Posterior cingulate gyrus (tissue), 11 donors: ENCODE results near the gene CRY2.
A peak's percentile ranks its signal among the peaks of the same experiment; 100 is the strongest.
"Not testable (repeated sequence)": the region's sequence is repeated elsewhere in the genome, so short reads cannot be mapped to it uniquely, and the experiment has no call there.

Experiments
- DNase-seq, 10 donors: peaks; one replicate each; pipeline versions ENCODE4 v3.0.0 to v3.0.0-alpha.2; 2020 to 2021; ENCODE audit warnings: mixed read lengths in 3 of 10
- intact Hi-C: fragments of 100-400 bp; cut with DNase I; formaldehyde crosslinking; loops from one replicate; pipeline ENCODE4 v1.15.1; 2023

CRY2 gene

DNA sequence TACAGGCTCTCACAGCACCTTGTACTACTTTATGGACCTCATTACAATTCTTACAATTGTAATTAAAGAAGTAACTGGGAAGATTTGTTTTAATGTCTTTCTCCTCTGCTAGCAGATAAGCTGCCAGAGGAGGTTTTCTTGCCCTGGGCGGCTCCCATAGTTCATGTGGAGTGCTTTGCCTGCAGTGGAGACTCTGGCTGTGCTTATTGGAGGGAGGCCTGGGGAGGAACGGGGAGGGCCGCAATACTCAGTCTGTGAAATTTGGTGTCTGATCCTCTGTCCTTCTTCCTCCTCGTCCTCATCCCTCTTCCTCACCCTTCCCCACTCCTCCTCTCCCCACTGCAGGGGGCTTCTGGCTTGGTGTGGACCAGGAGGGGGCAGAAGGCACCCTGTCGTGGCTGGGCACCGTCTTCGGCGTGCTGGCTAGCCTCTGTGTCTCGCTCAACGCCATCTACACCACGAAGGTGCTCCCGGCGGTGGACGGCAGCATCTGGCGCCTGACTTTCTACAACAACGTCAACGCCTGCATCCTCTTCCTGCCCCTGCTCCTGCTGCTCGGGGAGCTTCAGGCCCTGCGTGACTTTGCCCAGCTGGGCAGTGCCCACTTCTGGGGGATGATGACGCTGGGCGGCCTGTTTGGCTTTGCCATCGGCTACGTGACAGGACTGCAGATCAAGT, 36.7 kb upstream of the CRY2 start:
- intact Hi-C loops, result no loop called here
- DNase-seq, result peak in 1 of 10 donors; percentile 39

DNA sequence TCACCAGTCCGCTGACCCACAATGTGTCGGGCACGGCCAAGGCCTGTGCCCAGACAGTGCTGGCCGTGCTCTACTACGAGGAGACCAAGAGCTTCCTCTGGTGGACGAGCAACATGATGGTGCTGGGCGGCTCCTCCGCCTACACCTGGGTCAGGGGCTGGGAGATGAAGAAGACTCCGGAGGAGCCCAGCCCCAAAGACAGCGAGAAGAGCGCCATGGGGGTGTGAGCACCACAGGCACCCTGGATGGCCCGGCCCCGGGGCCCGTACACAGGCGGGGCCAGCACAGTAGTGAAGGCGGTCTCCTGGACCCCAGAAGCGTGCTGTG, 36.2 kb upstream of the CRY2 start:
- DNase-seq, result peak in 1 of 10 donors; percentile 50
- intact Hi-C loops, result no loop called here

DNA sequence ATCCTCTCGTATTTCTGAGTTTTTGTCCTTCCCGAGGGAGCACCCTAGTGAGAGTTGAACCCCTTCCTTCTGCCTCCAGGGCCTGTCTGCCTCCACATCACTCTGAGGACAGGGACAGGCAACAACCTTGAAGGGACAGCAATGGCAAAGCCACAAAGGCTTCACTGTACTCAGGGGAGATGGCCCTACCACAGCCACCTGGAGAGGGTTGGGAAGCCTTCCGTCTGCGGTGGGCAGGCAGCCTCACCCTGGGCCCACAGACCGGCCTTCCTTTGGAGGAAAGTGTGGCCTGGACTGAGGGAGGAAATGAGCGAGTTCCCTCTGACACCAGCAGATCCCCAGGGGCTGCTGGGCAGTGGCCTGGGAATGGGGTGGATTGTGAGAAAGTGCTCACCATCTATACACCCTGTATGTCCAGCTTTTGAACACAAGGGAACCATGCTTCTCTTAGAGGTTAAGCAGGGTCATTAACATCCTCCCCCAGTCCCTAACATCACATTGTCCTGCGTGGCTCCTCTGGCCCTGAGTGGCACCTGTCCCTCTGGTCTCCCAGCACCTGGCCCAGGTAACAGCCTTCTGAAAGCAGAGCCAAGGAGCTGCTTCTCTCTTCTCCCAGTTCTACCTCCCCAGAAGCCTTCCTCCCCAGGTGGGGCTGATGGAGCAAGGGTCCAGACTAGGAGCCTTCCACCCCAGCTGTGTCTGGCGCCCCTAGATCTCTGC, 35.5 kb upstream of the CRY2 start:
- intact Hi-C loops, result no loop called here
- peak in 1 of 10 donors; percentile 23 for DNase-seq

GRCh38 chr11:45812581-45813548, 34.4 kb upstream of the CRY2 start:
- DNase-seq, result peak in 1 of 10 donors; percentile 33
- intact Hi-C loops, result no loop called here

- DNase-seq, result peak in 1 of 10 donors; percentile 35
- intact Hi-C loops, result no loop called here
Measured at GRCh38 chr11:45815747-45816146, 31.5 kb upstream of the CRY2 start.

DNA sequence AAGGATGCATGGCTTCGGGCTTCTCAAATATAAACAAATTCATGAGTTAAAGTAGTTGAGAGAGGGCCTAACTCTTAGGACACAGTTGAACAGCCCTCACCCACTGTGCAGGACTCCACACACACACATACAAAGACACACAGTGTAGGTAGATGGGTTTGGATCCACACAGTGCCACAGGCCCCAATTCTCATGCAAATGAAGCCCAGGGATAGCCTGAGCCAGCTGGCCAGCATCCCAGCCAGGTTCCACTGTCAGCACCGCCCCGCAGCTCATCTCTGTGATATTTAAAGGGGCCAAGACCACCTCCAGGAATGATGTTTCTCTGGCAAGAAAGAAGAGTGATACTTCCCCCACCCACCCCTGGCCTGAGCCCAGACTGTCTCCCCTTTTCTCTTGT, 30.7 kb upstream of the CRY2 start:
- peak in 2 of 10 donors; percentile 65 to 66 for DNase-seq

GRCh38 chr11:45817191-45817590, 30.1 kb upstream of the CRY2 start:
- intact Hi-C loops, result no loop called here

More for the DNA sequence above, 30.7 kb upstream of the CRY2 start:
- intact Hi-C loops, result no loop called here

DNA sequence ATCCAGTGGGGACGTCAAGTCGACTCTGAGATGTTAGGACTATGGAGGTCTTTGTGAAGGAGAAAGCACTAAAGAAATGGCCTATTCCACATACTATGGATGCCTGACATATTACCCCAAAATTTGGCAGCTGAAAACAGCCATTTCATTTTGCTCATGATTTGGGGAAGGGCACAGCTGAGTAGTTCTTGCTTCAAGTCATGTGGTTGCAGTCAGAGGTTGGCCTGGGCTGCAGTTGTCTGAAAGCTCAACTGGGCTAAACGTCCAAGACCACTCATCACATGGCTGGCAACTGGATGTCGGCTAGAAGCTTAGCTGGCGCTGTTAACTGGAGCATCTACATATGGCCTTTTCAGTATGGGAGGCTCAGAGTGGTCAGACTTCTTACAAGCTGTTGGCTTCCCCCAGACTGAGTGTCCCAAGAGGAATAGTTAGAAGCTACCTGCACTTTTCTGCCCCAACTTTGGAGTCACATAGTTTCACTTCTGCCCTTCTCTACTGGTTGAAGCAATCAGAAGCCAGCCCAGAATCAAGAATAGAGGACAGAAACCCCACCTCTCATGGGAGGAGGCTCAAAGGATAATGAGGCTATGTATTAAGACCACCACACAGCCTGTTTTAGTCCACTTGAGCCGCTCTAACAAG, 28.2 kb upstream of the CRY2 start:
- DNase-seq, result no peak
- intact Hi-C loops, result no loop called here

More at GRCh38 chr11:45817191-45817590, 30.1 kb upstream of the CRY2 start:
- peak in 1 of 10 donors; percentile 15 for DNase-seq

DNA sequence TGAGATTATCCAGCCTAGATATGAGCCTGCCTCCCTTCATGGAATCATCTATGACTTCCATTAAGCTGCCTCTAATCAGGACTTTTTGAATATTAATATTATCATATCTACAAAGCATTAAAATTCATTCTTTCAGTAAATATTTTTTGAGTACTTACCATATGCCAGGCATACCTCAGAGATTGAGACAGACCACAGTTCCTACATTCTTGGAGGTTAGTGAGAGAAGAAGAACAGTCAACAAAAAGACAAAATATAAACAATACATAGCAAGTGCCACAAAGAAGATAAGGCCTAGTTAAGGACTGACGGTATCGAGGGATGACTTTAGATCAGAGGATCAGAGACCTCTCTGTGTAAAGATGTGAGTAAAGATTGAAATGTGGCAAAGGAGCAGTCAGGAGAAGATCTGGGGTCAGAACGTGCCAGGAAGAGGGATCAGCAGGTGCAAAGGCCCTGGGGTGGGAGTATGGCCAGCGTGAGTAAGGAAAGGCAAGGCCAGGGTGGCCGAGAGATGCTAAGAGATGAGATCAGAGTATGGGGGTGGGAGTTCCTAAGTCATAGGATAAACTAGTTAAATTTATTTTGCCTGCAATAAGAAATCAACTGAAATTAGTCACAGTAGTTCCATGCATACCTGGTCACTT, 26.9 kb upstream of the CRY2 start:
- DNase-seq, result peak in 1 of 10 donors; percentile 22
- intact Hi-C loops, result no loop called here

- intact Hi-C loops, DNase-seq: not testable (repeated sequence)
Measured at GRCh38 chr11:45826492-45826891, 20.8 kb upstream of the CRY2 start.

DNA sequence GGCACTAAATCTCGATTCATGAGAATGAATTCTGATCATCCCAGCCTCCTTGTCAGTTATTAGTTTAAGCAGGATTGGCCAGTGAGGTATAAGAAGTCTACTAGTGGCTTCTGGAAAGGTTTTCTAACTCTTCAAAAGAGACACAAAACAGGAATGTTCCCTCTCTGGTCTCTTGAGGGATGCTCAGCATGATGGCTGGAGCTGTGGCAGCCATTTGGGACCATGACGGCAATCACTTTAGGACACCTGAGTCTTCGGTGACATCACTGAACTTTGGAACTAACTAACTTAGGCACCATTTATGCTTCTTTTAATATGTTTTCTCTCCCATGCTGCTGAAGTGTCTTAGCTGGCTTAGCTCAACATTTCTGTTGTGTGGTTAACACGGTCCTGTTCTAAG, 20.2 kb upstream of the CRY2 start:
- intact Hi-C loops, result no loop called here
- DNase-seq, result no peak

DNA sequence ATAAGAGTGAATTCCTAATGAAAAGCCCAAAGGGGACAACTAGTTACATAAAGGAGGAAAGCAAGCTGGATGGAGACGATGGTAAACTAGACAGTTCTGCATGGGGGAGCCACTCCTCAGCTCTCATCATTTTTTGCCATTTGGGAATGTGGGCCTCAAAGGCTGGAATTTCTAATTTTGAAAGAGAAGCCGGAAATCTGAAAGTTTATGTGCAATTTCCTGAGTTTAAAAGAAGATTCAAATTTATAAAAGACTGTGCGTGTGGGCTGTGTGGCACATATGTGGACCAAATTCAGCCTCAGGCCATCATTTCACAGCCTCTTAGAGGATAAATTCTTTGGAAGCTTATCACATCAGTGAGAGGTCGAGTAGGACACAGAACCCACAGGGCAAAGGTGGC, 18.3 kb upstream of the CRY2 start:
- DNase-seq, result peak in 1 of 10 donors; percentile 22
- intact Hi-C loops, result no loop called here

- DNase-seq, result no peak
Measured at GRCh38 chr11:45830596-45830995, 16.7 kb upstream of the CRY2 start.

DNA sequence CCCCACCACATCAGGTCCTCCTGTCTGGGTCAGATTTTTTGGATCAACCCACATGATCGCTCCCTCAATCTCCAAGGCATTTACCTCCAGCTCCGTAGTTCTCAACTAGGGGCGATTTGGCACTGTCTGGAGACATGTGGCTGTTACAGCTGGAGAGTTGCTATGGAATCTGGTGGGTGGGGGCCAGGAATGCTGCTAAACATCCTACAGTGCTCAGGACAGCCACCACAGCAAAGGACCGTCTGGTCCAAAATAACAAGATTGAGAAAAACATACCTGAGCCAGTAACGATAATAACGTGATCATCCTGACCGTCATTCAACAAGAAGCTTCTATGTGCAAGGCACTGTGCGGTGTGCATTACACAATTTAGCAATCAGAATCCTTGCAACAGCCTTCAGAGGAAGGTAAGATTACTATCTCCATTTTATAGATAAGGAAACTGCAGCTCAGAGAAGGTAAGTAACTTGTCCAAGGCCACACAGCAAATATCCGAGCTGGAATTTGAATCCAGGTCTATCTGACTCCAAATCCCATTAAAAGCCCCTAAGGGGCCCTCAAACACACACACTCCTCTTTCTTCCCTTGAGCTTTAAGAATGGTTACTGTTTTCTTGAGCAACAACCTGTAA, 14.3 kb upstream of the CRY2 start:
- intact Hi-C loops, result no loop called here
- DNase-seq, result peak in 1 of 10 donors; percentile 28

More at GRCh38 chr11:45830596-45830995, 16.7 kb upstream of the CRY2 start:
- intact Hi-C loops, result no loop called here

DNA sequence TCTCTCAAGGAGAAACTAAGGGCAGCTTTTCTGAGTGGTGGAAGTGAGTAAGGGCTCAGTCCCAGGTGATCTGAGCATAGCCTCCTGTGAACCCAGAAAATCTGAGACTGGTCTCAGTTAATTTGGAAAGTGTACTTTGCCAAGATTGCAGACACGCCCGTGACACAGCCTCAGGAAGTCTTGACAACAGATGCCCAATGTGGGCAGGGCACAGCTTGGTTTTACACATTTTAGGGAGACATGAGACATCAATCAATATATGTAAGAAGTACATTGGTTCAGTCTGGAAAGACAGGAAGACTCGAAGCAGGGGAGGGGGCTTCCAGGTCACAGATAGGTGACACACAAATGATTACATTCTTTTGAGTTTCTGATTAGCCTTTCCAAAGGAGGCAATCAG, 13.5 kb upstream of the CRY2 start:
- intact Hi-C loops, result no loop called here
- peak in 1 of 10 donors; percentile 55 for DNase-seq

- DNase-seq, result no peak
- intact Hi-C loops, result no loop called here
Measured at GRCh38 chr11:45834298-45834756, 12.9 kb upstream of the CRY2 start.

DNA sequence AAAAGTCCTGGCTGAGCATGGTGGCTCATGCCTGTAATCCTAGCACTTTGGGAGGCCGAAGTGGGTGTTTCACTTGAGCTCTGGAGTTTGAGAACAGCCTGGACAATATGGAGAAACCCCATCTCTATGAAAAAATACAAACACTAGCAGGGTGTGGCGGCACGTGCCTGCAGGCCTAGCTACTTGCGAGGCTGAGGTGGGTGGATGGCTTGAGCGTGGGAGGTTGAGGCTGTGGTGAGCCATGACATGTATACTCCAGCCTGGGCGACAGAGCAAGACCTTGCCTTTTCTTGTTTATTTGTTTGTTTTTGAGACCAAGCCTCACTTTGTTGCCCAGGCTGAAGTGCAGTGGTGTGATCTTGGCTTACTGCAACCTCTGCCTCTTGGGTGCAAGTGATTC, 8.1 kb upstream of the CRY2 start:
- intact Hi-C loops, result no loop called here
- DNase-seq, result peak in 1 of 10 donors; percentile 34

GRCh38 chr11:45840251-45840650, 7.0 kb upstream of the CRY2 start:
- intact Hi-C loops, result loop anchor here (10.0 kb wide), 1 partner anchor 55 kb away; no protein-coding TSS in a partner anchor
- not testable (repeated sequence) for DNase-seq
